ENCODE measurements around the gene PBX1.

The PBX1 gene

DNA sequence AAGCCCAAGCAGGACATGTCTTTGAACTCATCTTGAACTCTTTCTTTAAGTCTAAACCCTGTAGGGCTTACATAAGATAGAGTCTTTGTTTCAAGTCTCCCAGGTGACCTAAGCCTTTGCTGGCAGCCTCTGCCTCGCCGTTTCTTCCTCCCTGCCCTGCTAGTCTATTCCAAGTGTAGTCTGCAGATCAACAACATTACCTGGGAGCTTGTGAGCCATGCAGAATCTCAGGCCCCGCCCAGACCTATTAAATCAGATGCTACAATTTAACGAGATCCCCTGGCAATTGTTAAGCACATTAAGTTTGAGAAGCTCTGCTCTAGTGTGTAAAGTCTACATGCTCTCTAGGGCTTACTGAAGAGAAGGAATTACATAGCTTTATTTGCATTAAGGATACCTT lies 271.6 kb downstream of the PBX1 start:
- DNase-seq (ENCODE audit: low read depth): no peak

DNA sequence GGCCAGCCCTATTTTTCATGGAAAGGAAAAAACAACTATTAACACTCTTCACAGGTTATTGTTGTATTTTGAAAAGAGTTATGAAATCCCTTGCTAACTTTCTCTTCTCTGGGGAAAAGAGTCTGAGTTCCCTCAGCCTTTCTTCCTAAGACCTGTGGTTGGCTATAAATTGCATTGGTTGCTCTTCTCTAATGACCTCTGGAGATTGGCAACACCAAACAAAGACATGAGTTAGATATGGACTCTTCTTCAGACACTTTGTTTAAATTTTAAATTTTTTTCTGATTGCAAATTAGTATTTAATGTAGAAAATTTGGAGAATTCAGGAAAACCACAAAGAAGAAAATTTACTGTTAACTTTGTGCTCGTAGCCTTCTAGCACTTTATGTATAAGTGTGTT lies 275.7 kb downstream of the PBX1 start:
- DNase-seq (ENCODE audit: low read depth): peak; percentile 7

- no peak for DNase-seq (ENCODE audit: low read depth)
Observed at GRCh38 chr1:164836614-164837018, 277.6 kb downstream of the PBX1 start.

GRCh38 chr1:164838786-164839185 lies 279.8 kb downstream of the PBX1 start:
- no peak for DNase-seq (ENCODE audit: low read depth)

- DNase-seq (ENCODE audit: low read depth): no peak
Observed at GRCh38 chr1:164840936-164841335, 282.0 kb downstream of the PBX1 start.

DNA sequence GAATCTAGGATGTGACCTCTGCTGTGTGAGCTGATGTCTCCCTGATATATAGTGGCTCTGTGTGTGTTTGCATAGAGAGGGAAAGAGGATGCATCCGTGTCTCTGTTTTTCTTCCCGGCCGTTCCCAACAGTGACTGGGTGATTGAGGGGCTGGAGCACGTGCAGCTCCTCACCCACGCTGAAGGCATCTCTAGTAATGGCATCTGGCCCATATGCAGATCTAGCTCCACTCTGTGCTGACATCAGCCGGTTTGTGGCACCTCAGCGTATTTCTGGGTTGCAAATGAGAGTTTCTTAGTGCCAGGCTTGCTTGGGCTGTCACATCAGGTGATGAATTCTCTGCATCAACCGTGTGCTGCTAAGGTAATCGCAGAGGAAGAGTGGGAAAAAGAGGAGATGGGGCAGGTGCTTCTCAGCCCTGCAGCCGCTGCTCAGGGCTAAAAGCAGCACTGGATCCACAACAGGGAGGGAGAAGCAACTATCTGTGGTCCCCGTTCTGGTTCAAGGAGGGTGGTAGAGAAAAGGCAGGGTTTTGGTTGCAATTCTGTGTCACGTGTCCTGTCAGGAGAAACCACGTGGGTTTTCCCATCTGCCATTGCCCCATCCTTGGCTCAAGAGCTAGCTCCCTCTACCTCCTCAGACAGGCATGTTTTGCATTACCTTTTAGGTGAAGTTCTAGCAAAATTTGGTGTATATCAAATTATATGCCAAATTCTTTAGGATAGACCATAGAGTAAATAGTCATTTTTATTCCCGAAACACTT lies 282.9 kb downstream of the PBX1 start:
- DNase-seq (ENCODE audit: low read depth): no peak

DNA sequence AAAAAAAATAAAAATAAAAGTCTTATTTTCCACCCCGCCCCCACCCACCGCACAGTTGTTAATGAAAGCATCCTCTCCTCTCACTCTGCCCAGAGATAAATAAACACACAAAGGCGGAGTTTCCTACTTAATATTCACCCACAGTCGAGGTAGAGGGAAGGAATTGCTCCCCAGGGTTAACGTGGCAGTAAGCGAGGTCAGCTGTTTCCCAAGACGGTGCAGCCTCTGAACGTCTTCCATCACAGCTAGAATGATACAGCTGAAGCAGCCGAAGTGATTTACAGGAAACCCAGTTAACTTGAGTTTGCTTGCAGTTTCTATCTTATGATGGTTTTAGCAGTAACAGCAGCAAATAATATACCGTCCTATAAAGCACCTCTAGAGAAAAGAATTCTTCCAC lies 283.9 kb downstream of the PBX1 start:
- no peak for DNase-seq (ENCODE audit: low read depth)

GRCh38 chr1:164843743-164844500 lies 284.9 kb downstream of the PBX1 start:
- DNase-seq (ENCODE audit: low read depth): no peak

DNA sequence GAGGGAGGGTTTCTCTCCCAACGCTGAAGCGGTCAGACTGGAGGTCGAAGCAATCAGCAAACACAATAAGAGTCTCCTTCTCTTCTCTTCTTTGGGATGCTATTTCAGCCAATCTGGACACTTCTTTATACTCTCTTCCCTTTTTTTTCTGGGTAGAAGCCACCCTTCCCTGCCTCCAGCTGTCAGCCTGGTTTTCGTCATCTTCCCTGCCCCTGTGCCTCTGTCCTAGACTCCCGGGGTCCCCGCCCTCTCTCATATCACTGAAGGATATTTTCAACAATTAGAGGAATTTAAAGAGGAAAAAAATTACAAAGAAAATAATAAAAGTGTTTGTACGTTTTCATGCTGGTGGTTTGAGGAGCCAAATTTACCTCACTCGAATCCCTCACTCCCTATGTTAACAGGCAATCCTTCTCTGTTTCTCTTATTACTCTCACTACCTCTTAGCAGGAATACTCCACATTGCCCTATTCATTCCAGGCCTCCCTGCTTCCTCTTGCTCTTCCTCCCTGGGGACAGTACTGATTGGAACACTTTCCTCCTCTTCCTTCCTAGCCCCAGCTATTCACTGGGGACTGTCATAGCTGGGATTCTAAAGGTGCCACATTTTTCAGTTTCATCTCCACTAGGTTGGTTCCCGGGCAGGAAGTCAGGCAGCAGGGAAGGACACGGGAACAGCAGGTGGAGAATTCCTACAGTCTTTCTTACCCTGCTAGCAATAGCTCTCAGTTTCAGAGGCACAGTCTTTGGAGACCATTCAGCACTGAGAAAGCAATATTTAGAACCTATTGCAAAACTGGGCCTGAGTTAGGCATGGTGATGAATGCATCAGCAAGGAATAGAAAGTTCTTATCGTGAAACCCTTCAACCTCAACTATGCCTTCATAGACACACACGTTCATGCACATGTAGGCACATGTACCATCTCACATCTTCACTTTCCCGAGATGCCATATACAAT lies 288.0 kb downstream of the PBX1 start:
- DNase-seq (ENCODE audit: low read depth): no peak

DNA sequence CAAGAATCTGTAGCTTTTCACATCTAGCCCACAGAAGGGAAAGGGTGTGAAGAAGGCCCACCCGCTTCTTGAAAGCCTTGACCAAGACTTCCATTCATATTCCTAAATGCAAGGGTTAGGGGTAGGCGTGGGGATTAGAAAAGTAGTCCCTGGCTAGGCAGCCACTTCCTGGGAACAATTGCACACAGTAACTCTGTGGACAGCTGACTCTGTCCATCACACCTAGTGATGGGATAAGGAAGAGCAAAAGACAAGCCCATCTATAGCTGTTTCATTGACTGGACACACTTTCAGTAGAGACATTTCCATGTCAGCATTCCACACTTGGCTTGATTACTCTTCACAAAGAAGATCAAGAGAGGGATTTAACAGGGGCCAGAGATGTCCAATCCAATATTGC lies 294.2 kb downstream of the PBX1 start:
- no peak for DNase-seq (ENCODE audit: low read depth)

DNA sequence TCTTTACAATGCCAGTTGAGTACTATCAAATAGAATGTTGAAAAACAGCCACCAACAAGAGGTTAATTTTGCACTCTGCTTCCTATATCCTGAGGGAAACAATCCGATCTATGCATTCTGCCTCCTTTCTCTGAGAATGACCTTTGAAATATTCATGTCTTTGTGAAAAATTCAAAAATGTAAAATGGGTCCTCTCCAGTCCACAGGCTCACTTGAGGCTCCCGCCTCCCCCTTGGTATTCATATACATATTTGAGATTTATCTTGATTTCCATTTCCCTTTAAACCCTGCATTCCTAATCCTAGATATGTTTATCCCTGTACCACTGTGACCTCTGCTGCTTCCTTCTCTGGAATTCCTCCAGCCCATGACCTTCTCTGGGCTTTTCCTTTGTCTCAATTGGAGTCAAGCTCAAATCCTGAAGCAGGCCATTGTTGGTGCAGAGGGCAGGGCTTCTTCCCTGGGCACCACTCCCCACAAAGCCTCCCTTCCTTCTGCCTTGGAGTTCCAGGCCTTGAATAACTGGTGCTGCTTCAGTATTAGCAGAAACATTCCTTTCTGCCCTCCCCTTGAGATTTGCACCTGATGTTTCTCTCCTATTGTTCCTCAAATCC lies 296.8 kb downstream of the PBX1 start:
- DNase-seq (ENCODE audit: low read depth): no peak

GRCh38 chr1:164856381-164856780 lies 297.4 kb downstream of the PBX1 start:
- DNase-seq (ENCODE audit: low read depth): no peak

- DNase-seq (ENCODE audit: low read depth): no peak
Observed at GRCh38 chr1:164857439-164857838, 298.5 kb downstream of the PBX1 start.

- no peak for DNase-seq (ENCODE audit: low read depth)
Observed at GRCh38 chr1:164858096-164858632, 299.2 kb downstream of the PBX1 start.

DNA sequence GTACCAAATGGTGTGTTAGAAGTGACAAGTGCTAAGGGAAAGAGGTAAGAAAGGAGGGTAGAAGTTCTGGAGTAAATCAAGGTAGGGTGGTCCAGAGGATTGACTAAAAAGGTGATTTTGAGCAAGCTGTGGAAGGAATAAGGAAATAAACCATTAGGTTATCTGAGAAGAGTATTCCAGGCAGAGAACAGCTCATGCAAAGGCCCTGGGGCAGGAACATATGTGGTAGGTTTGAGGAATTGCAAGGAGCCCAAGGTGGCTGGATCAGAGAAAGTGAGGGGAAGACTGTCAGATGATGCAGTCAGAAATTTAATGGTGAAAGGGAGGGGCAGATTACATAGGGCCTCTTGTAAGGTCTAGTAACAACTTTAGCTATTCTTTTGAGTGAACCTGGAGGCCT lies 302.6 kb downstream of the PBX1 start:
- DNase-seq (ENCODE audit: low read depth): no peak

GRCh38 chr1:164863056-164863455 lies 304.1 kb downstream of the PBX1 start:
- no peak for DNase-seq (ENCODE audit: low read depth)

GRCh38 chr1:164864161-164864560 lies 305.2 kb downstream of the PBX1 start:
- no peak for DNase-seq (ENCODE audit: low read depth)

DNA sequence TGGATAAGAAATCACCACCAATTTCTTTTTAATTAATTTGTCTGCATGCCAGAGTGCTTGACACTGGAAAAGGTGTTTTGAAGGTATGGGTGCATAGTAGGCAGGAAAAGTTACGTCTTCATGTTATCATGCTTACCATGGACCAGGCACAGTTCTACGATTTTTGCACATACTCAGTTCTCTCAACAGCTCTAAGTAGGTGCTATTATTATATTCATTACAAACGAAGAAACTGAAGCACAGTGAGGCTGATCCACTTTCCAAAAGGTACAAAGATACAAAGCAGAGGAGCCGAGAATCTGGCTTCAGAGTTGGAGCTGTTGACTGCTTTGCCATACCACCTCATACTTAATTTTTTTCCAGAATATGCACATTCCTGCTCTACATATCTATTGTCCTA lies 306.4 kb downstream of the PBX1 start:
- no peak for DNase-seq (ENCODE audit: low read depth)

GRCh38 chr1:164867590-164867989 lies 308.6 kb downstream of the PBX1 start:
- no peak for DNase-seq (ENCODE audit: low read depth)

GRCh38 chr1:164868990-164869389 lies 310.0 kb downstream of the PBX1 start:
- DNase-seq (ENCODE audit: low read depth): no peak

- no peak for DNase-seq (ENCODE audit: low read depth)
Observed at GRCh38 chr1:164875518-164875917, 316.5 kb downstream of the PBX1 start.

Measured in fibroblast of gingiva (primary cell).